ENCODE results near the gene KRTAP2-3. TPM values are rescaled to one million over a fixed set of nuclear protein-coding genes. Genes with fewer than 3 reads are reported as not detected.

Gene KRTAP2-3
- total and polyA plus RNA-seq, 7 donors: not detected

DNA sequence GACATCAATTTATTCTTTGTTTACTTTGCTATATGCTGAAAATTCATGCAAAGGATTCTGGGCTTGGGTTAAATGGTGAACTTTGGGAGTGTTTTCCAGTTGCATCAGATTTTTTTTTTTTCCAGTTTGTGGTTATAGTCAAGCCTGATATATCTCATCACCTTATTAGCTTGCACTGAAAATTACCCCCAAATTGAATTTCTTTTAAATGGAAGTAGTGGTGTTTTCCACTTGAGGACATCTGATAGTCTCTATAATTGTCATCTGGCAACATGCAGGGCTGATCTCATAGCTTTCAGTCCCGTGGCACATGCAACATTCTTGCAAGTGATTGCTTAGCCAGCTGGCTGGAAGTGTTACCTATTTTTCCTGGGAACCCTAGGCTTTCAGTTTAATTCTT is 46.3 kb downstream of the KRTAP2-3 start:
- DNase-seq (no peak), ATAC-seq (peak in 3 of 4 donors; percentile 44 to 65 (median 61))
- Histone ChIP-seq H3K27ac (no peak overlapping the region), H3K27me3 (ENCODE audit: insufficient read depth in 3 of 3, low read length in 2 of 3) (peaks cover 0 to 4% (median 0%) of the 10 kb centered on the region in 3 donors), H3K36me3 (ENCODE audit: insufficient read depth in 1 of 2, low read depth in 1 of 2) (no peaks in the 10 kb centered on the region), H3K9me3 (no peaks in the 10 kb centered on the region), H3K4me1 (no peaks in the 10 kb centered on the region), H3K4me3 (no peak overlapping the region)
- WGBS, 3 donors: 6 to 10% (median 7%) methylated on average over 1 of the region's 1 CpG
- intact Hi-C loops (cut with DNase I): no loop called here
- TF ChIP-seq, protein P1, sequence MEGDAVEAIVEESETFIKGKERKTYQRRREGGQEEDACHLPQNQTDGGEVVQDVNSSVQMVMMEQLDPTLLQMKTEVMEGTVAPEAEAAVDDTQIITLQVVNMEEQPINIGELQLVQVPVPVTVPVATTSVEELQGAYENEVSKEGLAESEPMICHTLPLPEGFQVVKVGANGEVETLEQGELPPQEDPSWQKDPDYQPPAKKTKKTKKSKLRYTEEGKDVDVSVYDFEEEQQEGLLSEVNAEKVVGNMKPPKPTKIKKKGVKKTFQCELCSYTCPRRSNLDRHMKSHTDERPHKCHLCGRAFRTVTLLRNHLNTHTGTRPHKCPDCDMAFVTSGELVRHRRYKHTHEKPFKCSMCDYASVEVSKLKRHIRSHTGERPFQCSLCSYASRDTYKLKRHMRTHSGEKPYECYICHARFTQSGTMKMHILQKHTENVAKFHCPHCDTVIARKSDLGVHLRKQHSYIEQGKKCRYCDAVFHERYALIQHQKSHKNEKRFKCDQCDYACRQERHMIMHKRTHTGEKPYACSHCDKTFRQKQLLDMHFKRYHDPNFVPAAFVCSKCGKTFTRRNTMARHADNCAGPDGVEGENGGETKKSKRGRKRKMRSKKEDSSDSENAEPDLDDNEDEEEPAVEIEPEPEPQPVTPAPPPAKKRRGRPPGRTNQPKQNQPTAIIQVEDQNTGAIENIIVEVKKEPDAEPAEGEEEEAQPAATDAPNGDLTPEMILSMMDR (IDR thresholded peaks at IDR 0.05): no peak

DNA sequence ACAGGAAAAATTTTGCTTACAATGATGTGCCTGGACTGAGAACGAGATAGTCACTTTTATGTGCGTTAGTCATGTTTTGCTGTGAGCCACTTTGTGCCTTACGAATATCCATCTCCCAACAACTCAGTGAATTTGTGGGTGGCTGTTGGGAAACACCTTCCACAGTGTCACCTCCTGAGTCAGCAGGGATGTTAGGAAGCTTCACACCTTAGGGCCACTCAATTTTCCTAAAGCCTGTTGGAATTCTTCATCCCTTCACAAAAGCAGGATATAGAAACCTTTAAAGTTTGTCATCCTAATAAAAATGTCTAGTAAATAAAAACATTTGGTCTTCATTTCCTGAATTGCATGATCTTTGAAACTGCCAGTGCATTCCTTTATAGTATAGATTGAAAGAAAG is 46.7 kb downstream of the KRTAP2-3 start:
- intact Hi-C loops (cut with DNase I): no loop called here
- H3K27me3 ChIP-seq (ENCODE audit: insufficient read depth in 3 of 3, low read length in 2 of 3): peaks cover 0 to 4% (median 0%) of the 10 kb centered on the region in 3 donors
- H3K27ac ChIP-seq: no peak overlapping the region
- TF ChIP-seq, protein P1 (IDR thresholded peaks at IDR 0.05): no peak
- DNase-seq (no peak), ATAC-seq (no peak)
- no peaks in the 10 kb centered on the region for H3K36me3 ChIP-seq (ENCODE audit: insufficient read depth in 1 of 2, low read depth in 1 of 2)
- H3K4me3 ChIP-seq: no peak overlapping the region
- no peaks in the 10 kb centered on the region for H3K9me3 ChIP-seq
- H3K4me1 ChIP-seq: no peaks in the 10 kb centered on the region
- WGBS, 3 donors: 64 to 77% (median 69%) methylated on average over 3 of the region's 3 CpGs

DNA sequence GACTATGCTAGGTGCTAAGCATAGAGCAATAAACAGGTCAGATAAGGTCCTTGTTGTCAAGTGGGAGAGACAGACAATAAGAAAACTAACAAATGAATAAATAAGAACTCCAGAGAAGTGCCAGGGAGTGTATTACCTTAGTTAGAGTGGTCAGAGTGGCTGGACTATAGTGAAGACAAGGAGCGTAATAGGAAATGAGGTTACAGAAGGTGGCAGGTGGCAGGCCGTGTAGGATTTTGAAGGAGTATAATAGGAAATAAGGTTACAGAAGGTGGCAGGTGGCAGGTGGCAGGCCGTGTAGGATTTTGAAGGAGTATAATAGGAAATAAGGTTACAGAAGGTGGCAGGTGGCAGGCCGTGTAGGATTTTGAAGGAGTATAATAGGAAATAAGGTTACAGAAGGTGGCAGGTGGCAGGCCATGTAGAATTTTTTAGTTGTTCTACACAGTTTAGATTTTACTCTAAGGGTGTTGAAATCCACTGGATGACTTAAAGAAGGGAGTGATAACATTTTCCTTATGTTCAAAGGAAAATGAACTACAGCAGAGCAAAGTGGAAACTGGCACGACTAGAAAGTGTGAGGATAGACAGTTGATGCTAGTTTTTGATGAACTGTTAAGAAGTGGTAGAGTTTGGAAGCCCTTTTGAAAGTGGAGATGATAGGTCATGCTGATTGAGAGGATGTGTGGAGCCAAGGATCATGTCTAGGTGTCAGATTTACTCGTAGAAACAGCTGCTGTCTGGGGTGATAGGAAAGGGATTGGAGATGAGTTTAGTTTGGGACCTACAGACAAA is 47.4 kb downstream of the KRTAP2-3 start:
- TF ChIP-seq, protein P1 (IDR thresholded peaks at IDR 0.05): no peak
- intact Hi-C loops (cut with DNase I): no loop called here
- ATAC-seq (no peak), DNase-seq (no peak)
- no peaks in the 10 kb centered on the region for H3K4me1 ChIP-seq
- peaks cover 0 to 4% (median 0%) of the 10 kb centered on the region in 3 donors for H3K27me3 ChIP-seq (ENCODE audit: insufficient read depth in 3 of 3, low read length in 2 of 3)
- no peaks in the 10 kb centered on the region for H3K36me3 ChIP-seq (ENCODE audit: insufficient read depth in 1 of 2, low read depth in 1 of 2)
- H3K4me3 ChIP-seq: no peak overlapping the region
- H3K27ac ChIP-seq: no peak overlapping the region
- H3K9me3 ChIP-seq: no peaks in the 10 kb centered on the region
- WGBS, 3 donors: 43 to 54% (median 44%) methylated on average over 6 of the region's 6 CpGs

DNA sequence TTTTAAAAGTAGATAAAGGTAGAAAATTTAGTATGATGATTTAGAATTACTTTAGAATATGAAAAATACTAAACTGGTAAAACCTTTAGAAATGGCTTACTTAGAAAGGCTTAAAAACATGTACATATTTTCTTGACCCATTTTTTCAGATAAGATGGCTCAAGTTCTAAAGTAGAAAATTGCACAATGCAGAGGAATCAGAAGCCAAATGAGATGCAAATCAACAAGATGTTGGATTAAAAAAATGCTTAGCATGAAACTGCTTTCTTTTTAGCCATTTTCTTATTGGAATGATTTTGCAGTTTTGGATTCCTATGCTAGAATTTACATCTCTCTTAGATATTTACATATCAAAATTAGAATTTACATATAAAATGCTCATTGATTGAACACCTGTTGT is 49.5 kb downstream of the KRTAP2-3 start:
- H3K9me3 ChIP-seq: no peaks in the 10 kb centered on the region
- DNase-seq (no peak), ATAC-seq (no peak)
- H3K4me3 ChIP-seq: no peak overlapping the region
- intact Hi-C loops (cut with DNase I): no loop called here
- no peaks in the 10 kb centered on the region for H3K4me1 ChIP-seq
- no peaks in the 10 kb centered on the region for H3K36me3 ChIP-seq (ENCODE audit: insufficient read depth in 1 of 2, low read depth in 1 of 2)
- H3K27ac ChIP-seq: no peak overlapping the region
- TF ChIP-seq, protein P1 (IDR thresholded peaks at IDR 0.05): no peak
- peaks cover 0 to 7% (median 5%) of the 10 kb centered on the region in 3 donors for H3K27me3 ChIP-seq (ENCODE audit: insufficient read depth in 3 of 3, low read length in 2 of 3)

DNA sequence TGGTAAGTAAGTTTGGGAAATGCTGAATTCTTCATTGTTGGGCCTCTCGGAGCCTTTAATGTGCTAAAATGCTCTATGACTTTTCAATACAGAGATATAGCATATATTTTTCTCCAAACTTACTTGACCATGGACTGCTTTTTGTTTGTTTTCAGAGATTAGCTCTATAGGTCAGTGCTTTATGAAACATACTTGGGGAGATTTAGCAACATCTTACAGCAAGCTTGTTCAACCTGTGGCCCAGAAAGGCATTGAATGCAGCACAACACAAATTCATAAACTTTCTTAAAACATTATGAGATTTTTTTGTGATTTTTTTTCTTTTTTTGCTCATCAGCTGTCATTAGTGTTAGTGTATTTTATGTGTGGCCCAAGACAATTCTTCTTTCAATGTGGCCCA is 50.0 kb downstream of the KRTAP2-3 start:
- no peaks in the 10 kb centered on the region for H3K36me3 ChIP-seq (ENCODE audit: insufficient read depth in 1 of 2, low read depth in 1 of 2)
- intact Hi-C loops (cut with DNase I): no loop called here
- no peaks in the 10 kb centered on the region for H3K4me1 ChIP-seq
- TF ChIP-seq, protein P1 (IDR thresholded peaks at IDR 0.05): no peak
- DNase-seq (no peak), ATAC-seq (no peak)
- H3K9me3 ChIP-seq: no peaks in the 10 kb centered on the region
- H3K27ac ChIP-seq: no peak overlapping the region
- H3K4me3 ChIP-seq: no peak overlapping the region
- H3K27me3 ChIP-seq (ENCODE audit: insufficient read depth in 3 of 3, low read length in 2 of 3): peaks cover 0 to 7% (median 5%) of the 10 kb centered on the region in 3 donors
- 92 to 97% (median 97%) methylated on average over 1 of the region's 1 CpG for WGBS, 3 donors

All from psoas muscle (tissue), 8 donors.